GM18519 (cell line): Measurements from ENCODE around the gene CLK1.
"Not testable (repeated sequence)": the region's sequence is repeated elsewhere in the genome, so short reads cannot be mapped to it uniquely, and the experiment has no call there.

ENCODE experiments used
- ATAC-seq: cut with Tn5 transposase; IDR thresholded peaks from one replicate; pipeline ENCODE4 v1.9.1; 2021; ENCODE audit warnings: mild to moderate bottlenecking, moderate library complexity; ENCODE audit not compliant: unreplicated experiment, low FRiP score

The CLK1 gene

GRCh38 chr2:200864176-200865034 lies at the start of gene CLK1:
TSS of gene CLK1 (minus strand) at chr2:200864658. CDS start at chr2:200861862, 2,796 bp downstream.
- ATAC-seq, result peak; percentile 70

DNA sequence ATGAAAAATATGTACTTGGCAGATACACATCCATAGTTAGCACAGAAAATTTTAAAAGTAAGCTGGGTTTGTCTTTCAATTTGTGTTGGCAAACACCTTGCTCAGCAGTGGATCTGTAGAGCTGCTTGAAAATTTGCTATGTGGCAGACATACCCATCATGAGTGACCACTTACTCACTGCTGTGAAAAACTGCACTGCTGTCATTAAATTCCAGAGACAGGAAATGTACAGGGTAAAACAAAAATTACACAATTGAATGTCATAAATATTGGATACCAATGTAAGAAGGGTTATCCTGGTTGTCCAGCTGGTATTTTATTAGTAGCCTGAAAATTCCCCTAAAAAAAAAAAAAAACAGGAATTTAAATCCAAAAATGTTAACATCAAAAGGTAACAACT lies 49.2 kb upstream of the CLK1 start:
- no peak for ATAC-seq

DNA sequence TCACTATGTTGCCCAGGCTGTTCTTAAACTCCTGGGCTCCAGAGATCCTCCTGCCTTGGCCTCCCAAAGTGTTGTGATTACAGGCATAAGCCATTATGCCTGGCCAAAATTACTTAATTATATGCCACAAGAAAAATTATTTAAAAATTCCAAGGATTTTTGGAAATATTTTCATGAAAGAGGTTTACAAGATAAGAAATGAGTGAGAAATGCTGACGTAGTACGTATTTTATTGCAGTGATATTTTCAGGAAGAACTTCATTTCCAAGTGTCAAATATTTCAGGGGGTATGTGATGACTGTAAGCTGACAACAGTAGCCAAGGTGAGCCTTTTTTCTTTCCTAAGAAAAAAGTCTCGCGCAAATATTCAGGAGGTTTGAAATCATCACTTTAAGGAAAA lies 45.5 kb upstream of the CLK1 start:
- no peak for ATAC-seq

DNA sequence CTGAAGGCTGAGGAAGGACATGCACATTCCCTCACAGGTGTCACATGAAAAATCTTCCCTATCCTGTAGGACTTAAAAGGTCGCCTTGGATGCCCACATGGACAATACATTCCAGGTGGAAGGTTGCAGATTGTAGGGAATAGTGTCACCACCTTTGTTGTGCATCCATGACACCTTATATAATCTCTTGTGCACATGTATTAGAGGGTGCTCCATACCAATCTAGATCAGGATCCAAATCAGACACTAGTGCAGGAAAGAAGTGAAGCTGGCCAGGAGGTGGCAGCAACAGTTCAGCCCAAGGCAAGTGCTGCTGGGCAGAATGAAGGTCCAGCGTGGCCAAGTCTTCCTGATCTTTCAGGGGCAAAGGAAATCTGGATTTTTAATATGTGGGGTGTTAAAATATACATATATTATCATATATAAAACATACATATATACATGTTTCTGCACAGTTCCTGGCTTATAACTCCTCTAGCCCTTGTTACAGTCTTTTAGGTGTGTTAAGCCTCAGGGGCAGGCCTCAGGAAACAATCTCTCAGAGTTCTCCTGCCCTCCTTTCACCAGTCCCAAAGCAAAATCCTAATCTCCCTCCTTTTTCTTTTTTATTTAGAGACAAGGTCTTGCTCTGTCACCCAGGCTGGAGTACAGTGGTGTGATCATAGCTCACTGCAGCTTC lies 41.3 kb upstream of the CLK1 start:
- ATAC-seq, result no peak

DNA sequence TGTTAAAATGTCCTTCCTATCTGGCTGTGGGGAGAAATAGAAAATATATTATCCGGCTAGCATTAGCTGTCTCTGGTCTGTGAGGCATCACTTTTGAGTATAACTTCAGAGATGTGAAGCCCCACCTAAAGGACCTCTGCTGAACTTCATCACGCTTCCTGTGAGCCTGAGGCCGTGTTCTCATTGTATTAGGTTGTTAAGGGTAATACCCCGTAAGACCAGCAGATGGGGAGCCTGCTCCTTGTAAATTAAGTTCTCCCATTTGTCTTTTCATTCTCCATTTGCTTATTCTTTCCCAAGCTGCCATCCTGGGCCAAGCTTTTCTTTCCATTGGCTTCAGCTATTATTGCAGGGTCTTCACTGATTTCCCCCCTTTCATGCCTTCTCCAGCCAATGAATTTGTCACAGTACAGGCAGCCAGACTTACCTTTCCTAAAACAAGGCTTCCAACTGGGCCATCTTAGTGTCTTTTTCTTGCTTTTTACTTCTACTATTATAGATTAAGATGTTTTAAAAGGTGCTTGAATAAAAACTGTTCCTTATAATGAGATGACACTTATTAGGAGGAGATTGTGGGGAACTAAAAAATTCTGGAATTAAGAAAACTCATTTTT lies 37.1 kb upstream of the CLK1 start:
- ATAC-seq, result peak; percentile 93

- ATAC-seq, result no peak
These were observed 35.0 kb upstream of the CLK1 start for GRCh38 chr2:200899482-200899881.

GRCh38 chr2:200888704-200889625 lies 24.5 kb upstream of the CLK1 start, which contains the start of the genes NIF3L1 and PPIL3:
TSS of gene NIF3L1 (plus strand) at chr2:200889371. CDS start at chr2:200891944, 2,573 bp downstream.
TSS of gene PPIL3 (minus strand) at chr2:200889077. CDS start at chr2:200887615, 1,462 bp downstream.
- ATAC-seq, result peak; percentile 79

DNA sequence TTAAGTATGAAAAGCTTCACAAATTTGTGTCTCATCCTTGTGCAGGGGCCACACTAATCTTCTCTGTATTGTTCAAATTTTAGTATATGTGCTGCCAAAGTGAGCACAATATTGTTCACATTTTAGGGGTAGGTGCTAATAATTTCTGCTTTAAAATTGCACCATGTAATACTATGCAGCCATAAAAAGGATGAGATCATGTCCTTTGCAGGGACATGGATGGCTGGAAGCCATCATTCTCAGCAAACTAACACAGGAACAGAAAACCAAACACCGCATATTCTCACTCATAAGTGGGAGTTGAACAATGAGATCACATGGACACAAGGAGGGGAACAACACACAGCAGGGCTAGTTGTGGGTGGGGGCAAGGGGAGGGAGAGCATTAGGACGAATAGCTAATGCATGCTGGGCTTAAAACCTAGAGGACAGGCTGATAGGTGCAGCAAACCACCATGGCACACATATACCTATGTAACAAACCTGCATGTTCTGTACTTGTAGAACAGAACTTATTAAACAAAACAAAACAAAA lies 17.3 kb upstream of the CLK1 start:
- ATAC-seq, result not testable (repeated sequence)

DNA sequence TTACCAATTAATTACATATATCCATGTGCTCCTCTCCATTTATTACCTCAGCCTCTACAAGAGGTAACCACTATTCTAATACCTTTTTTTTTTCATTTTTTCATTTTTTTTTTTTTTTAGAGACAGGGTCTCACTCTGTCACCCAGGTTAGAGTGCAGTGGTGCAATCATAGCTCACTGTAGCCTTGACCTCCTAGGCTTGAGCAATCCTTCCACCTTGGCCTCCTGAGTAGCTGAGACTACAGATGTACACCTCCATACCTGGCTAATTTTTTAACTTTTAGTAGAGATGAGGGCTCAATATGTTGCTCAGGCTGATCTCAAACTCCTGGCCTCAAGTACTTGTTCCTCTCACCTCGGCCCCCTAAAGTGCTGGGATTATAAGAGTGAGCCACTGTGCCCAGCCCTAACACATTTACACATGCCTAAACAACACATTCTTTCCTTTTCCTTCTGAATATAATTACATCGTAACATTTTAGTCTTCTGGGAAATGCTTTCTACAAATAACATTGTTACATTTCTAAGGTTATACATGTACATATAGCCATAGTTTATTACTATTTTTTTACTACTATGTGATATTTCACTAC lies 13.9 kb upstream of the CLK1 start:
- no peak for ATAC-seq

DNA sequence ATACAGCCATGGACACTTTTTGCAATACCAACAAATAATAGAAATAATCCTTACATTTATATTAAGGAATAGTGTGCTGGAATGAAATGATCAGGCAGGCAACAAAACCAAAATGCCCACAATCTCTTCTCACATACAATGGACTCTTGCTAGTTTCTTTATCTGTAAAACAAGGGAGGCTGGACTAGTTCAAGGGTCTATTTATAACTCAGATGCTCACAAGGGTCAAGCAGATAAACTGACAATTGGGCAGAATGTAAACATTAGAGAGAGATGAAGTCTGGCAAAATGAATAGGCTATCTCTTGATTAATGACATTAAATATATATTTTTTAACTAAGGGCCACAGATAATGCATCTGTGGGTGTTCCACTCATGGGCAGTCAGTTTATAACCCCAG lies 13.0 kb upstream of the CLK1 start:
- no peak for ATAC-seq

DNA sequence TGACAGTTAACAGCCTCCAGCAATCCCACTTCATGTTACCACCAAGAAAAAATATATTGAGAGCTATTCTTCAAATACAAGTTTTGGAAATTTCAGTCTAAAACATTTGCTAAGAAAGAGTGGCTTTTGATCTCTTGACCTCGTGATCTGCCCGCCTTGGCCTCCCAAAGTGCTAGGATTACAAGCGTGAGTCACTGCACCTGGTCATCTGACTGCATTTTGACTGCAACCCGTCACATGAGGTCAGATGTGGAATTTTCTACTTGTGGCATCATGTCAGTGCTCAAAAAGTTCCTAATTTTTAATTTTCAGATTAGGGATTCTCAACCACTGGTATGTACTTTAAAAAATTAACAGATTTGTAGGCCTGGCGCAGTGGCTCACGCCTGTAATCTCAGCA lies 9.1 kb upstream of the CLK1 start:
- ATAC-seq, result no peak

- no peak for ATAC-seq
These were observed 6.7 kb upstream of the CLK1 start for GRCh38 chr2:200871151-200871550.

- ATAC-seq, result no peak
These were observed 4.6 kb upstream of the CLK1 start for GRCh38 chr2:200869014-200869413.

GRCh38 chr2:200863782-200864175 lies 679 bp downstream of the CLK1 start:
- no peak for ATAC-seq

- no peak for ATAC-seq
These were observed 1.9 kb downstream of the CLK1 start for GRCh38 chr2:200862532-200863000.

DNA sequence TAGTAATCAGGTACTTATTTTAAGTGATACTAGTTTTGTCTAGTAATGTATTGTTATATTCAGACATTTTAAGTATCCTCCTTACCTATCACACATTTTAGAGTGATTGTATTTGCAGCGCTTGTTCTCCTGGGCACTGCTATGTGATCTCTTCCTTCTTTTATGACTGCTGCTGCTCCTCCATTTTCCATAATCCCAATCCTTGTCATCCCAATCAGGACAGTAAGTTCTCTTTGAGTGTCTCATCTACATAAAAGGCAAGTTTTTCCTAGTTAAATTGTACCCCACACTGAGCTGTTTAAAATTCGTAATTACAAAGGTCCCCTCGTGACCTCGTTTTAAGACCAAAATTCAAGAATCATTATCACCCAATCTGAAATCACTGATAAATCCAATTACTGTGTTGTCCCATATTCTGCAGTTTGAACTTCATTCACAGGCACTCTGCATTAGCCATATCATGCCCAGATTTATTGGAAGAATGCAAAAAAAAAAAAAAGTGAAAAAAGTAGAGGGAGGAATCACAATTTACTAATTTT lies 2.8 kb downstream of the CLK1 start:
- no peak for ATAC-seq

- no peak for ATAC-seq
These were observed 4.2 kb downstream of the CLK1 start for GRCh38 chr2:200860092-200860795.

GRCh38 chr2:200856806-200857205 lies 7.7 kb downstream of the CLK1 start:
- no peak for ATAC-seq

GRCh38 chr2:200852605-200853004 lies 11.9 kb downstream of the CLK1 start:
- no peak for ATAC-seq
